ENCODE measurements around the gene RAMAC. TPM values are rescaled to one million over a fixed set of nuclear protein-coding genes. Genes with fewer than 3 reads are reported as not detected.
"Not testable (repeated sequence)": the region's sequence is repeated elsewhere in the genome, so short reads cannot be mapped to it uniquely, and the experiment has no call there.

The RAMAC gene
- total RNA-seq (38.9 TPM), polyA plus RNA-seq (22.1 TPM)

DNA sequence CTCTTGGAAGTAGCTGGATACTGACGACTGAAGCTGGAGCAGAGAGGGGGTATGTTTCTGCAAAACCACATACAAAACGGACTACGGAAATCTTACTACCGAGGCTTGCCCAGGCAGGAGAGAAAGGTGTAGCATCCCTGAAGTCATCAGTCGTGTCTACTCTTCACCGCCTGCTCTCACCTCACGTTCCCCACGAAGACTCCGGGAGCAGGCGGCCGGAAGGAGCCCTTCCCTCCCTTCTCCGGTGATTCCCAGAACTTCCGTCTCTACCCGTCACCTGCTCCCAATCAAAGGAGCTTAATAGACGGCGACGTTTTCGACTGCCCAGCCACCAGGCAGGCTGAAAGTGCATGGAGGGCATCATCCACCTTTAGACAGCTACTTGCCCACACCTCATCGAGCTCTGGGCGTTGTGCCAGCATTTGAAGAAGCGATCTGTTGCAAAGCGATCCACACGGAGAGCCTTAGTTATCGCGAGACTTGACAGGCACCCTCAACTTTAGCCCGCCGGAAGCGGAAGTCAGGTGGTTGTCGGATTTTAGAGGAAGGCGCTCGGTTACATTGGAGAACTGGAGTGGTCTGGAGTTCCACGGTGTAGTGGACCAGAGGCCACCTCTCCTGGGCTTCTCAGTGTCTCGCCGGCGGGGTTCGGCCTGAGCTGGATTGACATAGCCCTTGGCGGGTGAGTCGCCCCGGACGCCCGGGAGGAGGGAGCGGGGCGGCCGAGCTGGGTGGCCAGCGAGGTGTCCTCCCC lies at the start of gene RAMAC:
TSS of gene RAMAC (plus strand) at position 523 of the 754 bp plus-strand sequence. CDS start 2,809 bp downstream, outside the sequence.
- WGBS: 1% methylated on average over 45 of the region's 45 CpGs
- H3K27ac ChIP-seq (ENCODE audit: low read depth): peak within 1 kb of the TSS; percentile 48
- peak within 1 kb of the TSS; percentile 87 for H3K4me3 ChIP-seq (ENCODE audit: low read depth, low read length)
- DNase-seq (ENCODE audit: extremely low spot score): peak; percentile 94
- peaks cover 1% of the 10 kb centered on the region for H3K36me3 ChIP-seq (ENCODE audit: insufficient read depth)
- peaks cover 2% of the 10 kb centered on the region for H3K4me1 ChIP-seq (ENCODE audit: insufficient read depth)

DNA sequence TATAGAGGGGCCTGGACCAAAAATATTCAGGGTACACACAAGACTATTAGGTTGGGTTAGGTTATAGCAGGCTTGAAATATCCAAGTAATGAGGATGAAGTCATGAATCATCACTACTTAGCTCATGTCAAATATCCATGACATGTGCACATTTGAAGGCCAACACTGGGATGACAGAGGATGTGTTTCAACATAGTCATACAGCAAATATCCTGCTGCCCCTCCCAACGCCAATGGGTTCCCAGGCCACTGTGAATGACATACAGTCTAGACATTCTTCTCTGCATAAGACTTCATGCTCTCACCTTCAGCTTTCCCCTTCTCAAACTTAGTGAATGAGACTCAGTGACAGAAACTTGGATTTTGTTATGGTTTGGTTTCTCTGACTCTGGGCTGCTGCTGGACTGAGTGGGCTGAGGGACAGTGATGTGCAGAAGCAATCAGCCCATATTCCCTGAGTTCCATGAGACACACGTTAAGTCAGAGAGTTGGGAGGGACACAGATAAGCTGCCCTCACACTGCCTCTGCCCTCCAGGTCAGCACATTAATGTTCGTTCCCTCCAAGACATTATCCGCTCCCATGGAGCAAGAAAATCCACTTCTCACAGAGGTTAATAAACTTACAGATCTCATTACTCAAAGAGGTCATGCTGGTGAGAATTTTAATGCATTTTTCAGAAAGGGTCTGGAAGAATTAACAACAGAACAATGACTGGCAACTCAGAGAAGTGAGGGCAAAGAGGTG lies 48.9 kb upstream of the RAMAC start:
- no peak overlapping the region for H3K27ac ChIP-seq (ENCODE audit: low read depth)
- no peaks in the 10 kb centered on the region for H3K36me3 ChIP-seq (ENCODE audit: insufficient read depth)
- no peak for DNase-seq (ENCODE audit: extremely low spot score)
- no peak overlapping the region for H3K4me3 ChIP-seq (ENCODE audit: low read depth, low read length)
- 67% methylated on average over 4 of the region's 4 CpGs for WGBS
- H3K4me1 ChIP-seq (ENCODE audit: insufficient read depth): no peaks in the 10 kb centered on the region

DNA sequence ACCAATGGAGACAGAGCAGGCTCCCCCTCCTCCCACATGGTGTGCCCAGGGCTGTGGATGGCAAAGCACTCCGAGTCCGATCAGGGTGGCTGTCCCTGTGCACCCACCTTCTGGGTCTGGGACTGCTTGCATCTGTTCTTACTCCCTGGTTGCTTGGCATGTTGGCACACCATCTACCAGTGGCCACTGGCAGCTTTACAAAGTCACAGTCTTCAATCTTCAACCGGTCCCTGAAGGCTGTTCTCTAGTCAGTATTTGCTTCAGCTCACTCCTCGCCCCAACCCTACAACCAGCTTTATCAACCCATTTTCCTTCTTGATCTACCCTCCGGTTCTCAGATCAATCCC lies 48.3 kb upstream of the RAMAC start:
- no peak overlapping the region for H3K4me3 ChIP-seq (ENCODE audit: low read depth, low read length)
- H3K36me3 ChIP-seq (ENCODE audit: insufficient read depth): no peaks in the 10 kb centered on the region
- WGBS: 89% methylated on average over 5 of the region's 5 CpGs
- H3K27ac ChIP-seq (ENCODE audit: low read depth): no peak overlapping the region
- H3K4me1 ChIP-seq (ENCODE audit: insufficient read depth): no peaks in the 10 kb centered on the region
- no peak for DNase-seq (ENCODE audit: extremely low spot score)

DNA sequence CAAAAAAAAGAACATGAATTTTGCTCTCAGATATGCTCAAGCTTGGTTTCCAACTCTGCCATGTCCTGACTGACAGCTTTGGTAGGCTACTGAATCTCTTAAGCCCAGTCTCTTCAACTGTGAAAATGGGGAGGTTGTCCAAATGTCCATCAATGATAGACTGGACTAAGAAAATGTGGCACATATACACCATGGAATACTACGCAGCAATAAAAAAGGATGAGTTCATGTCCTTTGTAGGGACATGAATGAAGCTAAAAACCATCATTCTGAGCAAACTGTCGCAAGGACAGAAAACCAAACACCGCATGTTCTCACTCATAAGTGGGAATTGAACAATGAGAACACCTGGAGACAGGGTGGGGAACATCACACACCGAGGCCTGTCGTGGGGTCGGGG lies 46.3 kb upstream of the RAMAC start:
- not testable (repeated sequence) for H3K27ac ChIP-seq (ENCODE audit: low read depth); H3K36me3 ChIP-seq (ENCODE audit: insufficient read depth); DNase-seq (ENCODE audit: extremely low spot score); H3K4me1 ChIP-seq (ENCODE audit: insufficient read depth); H3K4me3 ChIP-seq (ENCODE audit: low read depth, low read length)
- 95% methylated on average over 6 of the region's 6 CpGs for WGBS

DNA sequence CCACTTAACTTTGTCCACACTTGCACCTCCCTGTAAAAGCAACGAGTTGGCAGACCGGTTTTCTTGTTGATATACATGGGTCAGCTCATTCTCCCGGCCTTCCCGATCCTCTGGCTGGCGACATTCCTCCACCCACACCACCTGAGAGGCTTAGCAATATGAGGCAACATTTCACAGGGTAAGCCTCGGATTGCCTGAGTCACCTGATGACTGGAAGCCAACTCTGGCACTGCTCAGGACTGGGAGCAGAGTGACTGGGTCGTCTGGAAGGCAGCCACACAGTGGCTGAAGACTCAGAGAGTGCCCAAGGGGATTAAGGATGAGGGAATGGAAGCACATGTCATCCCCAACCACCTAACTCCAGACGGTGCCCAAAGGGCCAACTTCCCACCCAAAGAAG lies 43.3 kb upstream of the RAMAC start:
- WGBS: 69% methylated on average over 8 of the region's 8 CpGs
- no peaks in the 10 kb centered on the region for H3K36me3 ChIP-seq (ENCODE audit: insufficient read depth)
- H3K4me1 ChIP-seq (ENCODE audit: insufficient read depth): no peaks in the 10 kb centered on the region
- DNase-seq (ENCODE audit: extremely low spot score): peak; percentile 35
- no peak overlapping the region for H3K4me3 ChIP-seq (ENCODE audit: low read depth, low read length)
- H3K27ac ChIP-seq (ENCODE audit: low read depth): no peak overlapping the region

DNA sequence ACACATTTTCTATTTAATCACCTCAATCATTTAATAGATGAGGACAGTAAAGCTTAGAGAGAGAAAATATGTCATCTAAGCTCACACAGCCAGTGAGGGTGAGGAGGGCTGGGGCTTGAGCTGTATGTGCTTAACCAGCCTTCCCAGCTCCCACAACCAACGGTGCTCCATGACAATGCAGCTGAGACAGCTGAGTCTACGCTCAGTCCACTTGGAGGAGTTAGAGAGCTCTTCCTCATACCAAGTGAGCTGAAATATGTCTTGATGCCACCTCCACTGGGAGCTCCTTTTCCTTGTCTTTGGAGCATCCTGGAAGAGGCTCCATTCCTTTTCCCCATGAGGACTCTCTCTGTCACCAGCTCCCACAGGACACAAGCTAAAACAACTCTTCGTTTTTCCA lies 42.8 kb upstream of the RAMAC start:
- no peak overlapping the region for H3K4me3 ChIP-seq (ENCODE audit: low read depth, low read length)
- H3K27ac ChIP-seq (ENCODE audit: low read depth): no peak overlapping the region
- no peaks in the 10 kb centered on the region for H3K36me3 ChIP-seq (ENCODE audit: insufficient read depth)
- DNase-seq (ENCODE audit: extremely low spot score): no peak
- no peaks in the 10 kb centered on the region for H3K4me1 ChIP-seq (ENCODE audit: insufficient read depth)
- 77% methylated on average over 3 of the region's 3 CpGs for WGBS

DNA sequence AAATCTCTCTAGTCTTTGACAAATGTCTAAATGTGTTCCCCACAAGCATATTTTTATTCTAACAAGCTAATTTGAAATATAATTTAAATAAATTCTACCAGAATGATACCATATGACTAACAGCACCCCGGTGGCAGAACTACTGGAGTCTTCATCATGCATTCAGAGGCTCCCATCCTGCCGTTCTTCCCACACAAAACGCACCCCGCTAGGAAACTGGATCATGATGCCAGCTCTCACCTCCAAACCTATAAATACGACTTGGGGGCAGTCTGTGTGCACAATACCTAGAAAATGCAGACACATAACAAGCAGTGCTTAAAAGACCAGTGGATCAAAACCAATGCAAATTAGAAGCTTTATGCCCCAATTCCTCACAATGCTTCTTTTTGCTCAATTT lies 42.0 kb upstream of the RAMAC start:
- no peaks in the 10 kb centered on the region for H3K4me1 ChIP-seq (ENCODE audit: insufficient read depth)
- WGBS: 82% methylated on average over 5 of the region's 5 CpGs

DNA sequence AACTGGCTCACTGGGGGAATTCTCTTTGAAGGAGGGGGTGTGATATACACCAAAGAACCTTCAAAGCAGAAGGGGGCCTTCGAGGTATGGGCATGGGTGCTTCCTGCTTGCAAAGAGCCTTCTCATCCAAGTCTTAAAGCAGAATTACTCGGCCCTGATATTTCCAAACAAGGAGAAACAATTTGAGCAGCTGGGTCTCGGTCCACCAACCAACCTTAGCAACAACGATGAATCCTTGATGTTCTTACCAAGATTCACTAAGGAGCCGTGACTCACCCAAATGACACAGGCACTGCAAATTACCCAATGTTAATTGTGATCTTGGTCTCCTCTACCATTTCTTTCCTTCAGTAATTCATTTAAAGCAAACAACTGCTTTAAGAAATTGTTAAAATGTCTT lies 41.2 kb upstream of the RAMAC start:
- WGBS: 66% methylated on average over 5 of the region's 5 CpGs
- Histone ChIP-seq H3K4me3 (ENCODE audit: low read depth, low read length) (no peak overlapping the region), H3K36me3 (ENCODE audit: insufficient read depth) (no peaks in the 10 kb centered on the region), H3K27ac (ENCODE audit: low read depth) (no peak overlapping the region), H3K4me1 (ENCODE audit: insufficient read depth) (no peaks in the 10 kb centered on the region)
- DNase-seq (ENCODE audit: extremely low spot score): no peak

More for the DNA sequence above, 42.0 kb upstream of the RAMAC start:
- no peak overlapping the region for H3K27ac ChIP-seq (ENCODE audit: low read depth)
- no peaks in the 10 kb centered on the region for H3K36me3 ChIP-seq (ENCODE audit: insufficient read depth)
- no peak overlapping the region for H3K4me3 ChIP-seq (ENCODE audit: low read depth, low read length)
- DNase-seq (ENCODE audit: extremely low spot score): no peak

DNA sequence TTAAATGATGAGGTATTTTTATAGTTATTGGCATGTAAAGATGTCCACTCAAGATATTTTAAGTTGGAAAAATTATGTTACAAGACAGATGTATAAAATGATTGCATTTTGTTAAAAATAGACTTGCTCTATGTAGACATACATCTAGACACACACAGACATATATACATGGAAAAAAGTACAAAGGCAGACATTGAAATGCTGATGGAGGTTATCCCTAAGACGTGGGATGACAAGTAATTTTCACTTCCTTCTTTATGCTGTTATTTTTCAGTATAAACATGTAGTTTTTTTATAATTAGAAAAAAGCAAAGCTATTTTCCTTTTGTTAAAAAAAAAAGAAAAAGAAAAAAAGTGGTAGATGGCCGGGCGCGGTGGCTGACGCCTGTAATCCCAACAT lies 40.7 kb upstream of the RAMAC start:
- Histone ChIP-seq H3K27ac (ENCODE audit: low read depth) (no peak overlapping the region), H3K4me1 (ENCODE audit: insufficient read depth) (no peaks in the 10 kb centered on the region), H3K36me3 (ENCODE audit: insufficient read depth) (no peaks in the 10 kb centered on the region), H3K4me3 (ENCODE audit: low read depth, low read length) (no peak overlapping the region)
- WGBS: 94% methylated on average over 5 of the region's 5 CpGs
- no peak for DNase-seq (ENCODE audit: extremely low spot score)

DNA sequence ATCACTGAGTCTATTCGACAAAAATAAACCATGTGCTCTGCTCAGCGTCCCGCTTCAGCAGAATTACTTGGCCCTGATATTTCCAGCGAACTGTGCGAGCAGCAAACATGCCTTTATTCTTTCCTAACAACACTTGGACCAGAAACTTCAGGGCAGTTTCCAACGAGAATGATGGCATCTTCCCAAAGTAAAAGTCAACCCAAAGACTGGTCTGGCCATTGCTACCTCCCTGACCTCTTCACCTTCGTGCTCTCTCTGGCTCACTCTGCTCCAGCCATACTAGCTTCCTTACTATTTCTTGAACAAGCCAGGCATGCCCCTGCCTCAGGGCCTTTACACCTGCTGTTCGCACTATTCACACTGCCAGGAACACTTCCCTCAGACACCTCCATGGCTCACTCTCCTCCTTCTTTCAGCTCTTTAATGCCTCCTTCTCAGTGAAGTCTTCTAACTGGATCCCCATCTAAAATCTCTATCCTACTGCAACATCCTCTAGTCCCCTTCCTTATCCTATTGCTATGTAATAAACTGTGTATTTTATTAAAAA lies 39.8 kb upstream of the RAMAC start:
- no peak overlapping the region for H3K27ac ChIP-seq (ENCODE audit: low read depth)
- no peak for DNase-seq (ENCODE audit: extremely low spot score)
- H3K36me3 ChIP-seq (ENCODE audit: insufficient read depth): no peaks in the 10 kb centered on the region
- H3K4me1 ChIP-seq (ENCODE audit: insufficient read depth): no peaks in the 10 kb centered on the region
- 78% methylated on average over 8 of the region's 8 CpGs for WGBS
- no peak overlapping the region for H3K4me3 ChIP-seq (ENCODE audit: low read depth, low read length)

DNA sequence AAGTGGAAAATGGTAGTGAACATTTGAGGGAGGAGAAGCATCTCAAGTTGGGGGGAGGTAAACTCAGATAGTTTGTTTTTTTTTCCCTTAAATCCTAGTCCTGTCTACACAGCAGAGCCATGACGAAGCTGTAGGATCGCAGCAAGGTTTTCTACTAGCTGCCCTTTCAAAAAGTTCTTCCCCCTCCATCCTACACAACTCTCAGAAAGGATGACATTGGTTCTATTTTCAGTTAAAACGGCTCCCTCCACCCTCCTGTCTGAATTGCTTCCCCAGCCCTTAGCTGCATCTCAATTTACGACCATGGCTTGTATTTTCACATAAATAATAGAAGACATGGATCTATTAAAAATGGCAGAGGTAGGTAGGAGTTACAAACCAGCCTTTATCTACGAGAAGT lies 35.7 kb upstream of the RAMAC start:
- H3K27ac ChIP-seq (ENCODE audit: low read depth): no peak overlapping the region
- H3K4me3 ChIP-seq (ENCODE audit: low read depth, low read length): no peak overlapping the region
- no peaks in the 10 kb centered on the region for H3K4me1 ChIP-seq (ENCODE audit: insufficient read depth)
- no peaks in the 10 kb centered on the region for H3K36me3 ChIP-seq (ENCODE audit: insufficient read depth)
- WGBS: 60% methylated on average over 5 of the region's 5 CpGs
- DNase-seq (ENCODE audit: extremely low spot score): no peak

DNA sequence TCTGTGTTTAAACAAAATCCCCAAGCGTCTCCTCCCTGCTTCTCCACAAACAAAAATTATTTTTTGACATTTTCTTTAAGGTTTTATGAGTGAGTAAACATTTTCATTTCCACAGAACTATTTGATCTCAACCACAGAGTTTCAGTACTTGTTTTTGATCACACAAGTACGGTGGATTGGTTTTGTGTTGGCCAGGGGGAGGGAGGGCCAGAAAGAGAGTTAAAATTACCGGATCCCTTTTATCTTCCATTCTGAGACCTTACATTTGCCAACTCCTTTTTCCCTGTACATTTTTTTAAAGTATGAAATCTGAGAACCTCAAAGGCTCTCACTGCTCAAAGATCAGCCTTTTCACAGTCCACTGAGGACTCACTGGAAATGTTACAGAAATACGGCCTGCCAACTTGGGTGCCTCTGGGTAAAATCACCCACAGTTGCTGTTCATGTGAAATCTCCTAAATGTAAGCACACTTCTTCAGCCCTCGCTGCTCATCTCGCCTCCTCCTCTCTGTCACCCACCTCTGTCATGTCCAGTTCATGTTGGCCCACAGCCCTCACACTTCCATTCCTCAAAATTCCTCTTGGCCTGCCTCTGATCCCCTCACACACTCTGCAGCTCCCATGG lies 35.2 kb upstream of the RAMAC start:
- no peaks in the 10 kb centered on the region for H3K36me3 ChIP-seq (ENCODE audit: insufficient read depth)

DNA sequence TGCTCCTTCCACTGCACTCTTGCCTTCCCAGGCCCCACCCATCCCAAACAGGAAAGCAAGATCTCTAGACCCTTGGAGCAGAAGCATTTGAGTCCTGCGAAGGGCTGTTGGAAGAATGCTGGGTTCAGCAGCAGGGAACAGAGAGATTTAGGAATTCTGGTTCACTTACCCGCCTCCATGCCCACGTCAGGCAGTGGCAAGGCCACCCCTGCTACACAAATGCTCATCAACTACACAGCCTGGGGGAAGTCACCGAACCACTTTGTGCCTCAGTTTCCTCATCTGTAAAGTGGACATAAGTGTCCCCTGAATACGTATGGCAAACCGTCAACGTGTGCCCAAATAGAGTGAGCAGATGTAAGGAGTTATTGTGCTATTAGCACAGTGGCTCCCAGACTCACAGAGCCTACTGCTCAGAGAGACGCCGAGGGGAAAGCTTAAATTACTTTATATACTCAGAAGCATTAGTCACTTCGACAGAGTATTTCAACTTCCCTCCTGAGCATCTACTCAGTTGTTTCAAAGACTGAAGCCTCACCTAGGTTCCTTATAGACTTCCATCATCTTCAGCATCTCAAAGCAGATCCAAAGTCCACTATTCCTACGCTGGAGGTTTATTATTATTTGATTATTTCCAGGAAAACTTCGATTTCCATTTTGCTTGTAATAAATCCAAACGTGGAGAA lies 34.4 kb upstream of the RAMAC start:
- 55% methylated on average over 13 of the region's 13 CpGs for WGBS
- Histone ChIP-seq H3K27ac (ENCODE audit: low read depth) (no peak overlapping the region), H3K36me3 (ENCODE audit: insufficient read depth) (no peaks in the 10 kb centered on the region), H3K4me1 (ENCODE audit: insufficient read depth) (no peaks in the 10 kb centered on the region), H3K4me3 (ENCODE audit: low read depth, low read length) (peak overlapping the region; percentile 62)
- DNase-seq (ENCODE audit: extremely low spot score): no peak

More for the DNA sequence above, 35.2 kb upstream of the RAMAC start:
- 50% methylated on average over 6 of the region's 6 CpGs for WGBS
- H3K4me3 ChIP-seq (ENCODE audit: low read depth, low read length): no peak overlapping the region
- no peak for DNase-seq (ENCODE audit: extremely low spot score)
- H3K4me1 ChIP-seq (ENCODE audit: insufficient read depth): no peaks in the 10 kb centered on the region
- H3K27ac ChIP-seq (ENCODE audit: low read depth): no peak overlapping the region

All from urinary bladder (tissue), 4 donors.